Retina (tissue), 1 donor: ENCODE data around the gene TP53AIP1.

Source experiments
- DNase-seq: peaks from one replicate; pipeline ENCODE4 v3.0.0-alpha.2; 2016

Gene TP53AIP1

GRCh38 chr11:128888034-128888985 lies 54.4 kb downstream of the TP53AIP1 start:
- no peak for DNase-seq

- no peak for DNase-seq
Measured at GRCh38 chr11:128886406-128887124, 56.1 kb downstream of the TP53AIP1 start.
